BJ (cell line): ENCODE measurements around the gene RIMKLB. TPM values are rescaled to one million over a fixed set of nuclear protein-coding genes. Genes with fewer than 3 reads are reported as not detected.

Source experiments
- CTCF ChIA-PET: fragments of 350-600 bp; formaldehyde crosslinking; extraction: SDS; loops from one replicate; lab custom pipeline; 2021; ENCODE audit warnings: antibody characterized with exemption, inconsistent platforms; lab: Yijun Ruan, JAX
- POLR2A ChIA-PET: fragments of 300-600 bp; sonication (Branson Sonifier 250); formaldehyde crosslinking; extraction: SDS; loops from one replicate; lab custom pipeline; 2021; ENCODE audit warnings: antibody characterized with exemption; lab: Charles Lee
- DNase-seq: peaks from one replicate; pipeline ENCODE4 v3.0.0-alpha.2; 2011; ENCODE audit warnings: low read depth
- H3K27me3 ChIP-seq: 2 replicates; pipeline ENCODE4 v1.6.0; 2011; ENCODE audit warnings: low read length; ENCODE audit not compliant: control insufficient read depth, insufficient read depth
- H3K36me3 ChIP-seq: 2 replicates; pipeline ENCODE4 v1.5.1; 2011; ENCODE audit warnings: low read length; ENCODE audit not compliant: control insufficient read depth, insufficient read depth
- H3K4me3 ChIP-seq: 2 replicates; pipeline ENCODE4 v1.5.1; 2011; ENCODE audit warnings: low read depth, mild to moderate bottlenecking, control low read depth, low read length
- CTCF ChIP-seq: IDR thresholded peaks from 2 replicates; pipeline ENCODE4 v1.5.1; 2011; ENCODE audit warnings: low read depth, mild to moderate bottlenecking, control low read depth, inconsistent platforms, low read length, moderate library complexity; ENCODE audit not compliant: insufficient read depth
- polyA plus RNA-seq: library from polyadenylated mRNA; depleted of rRNA; stranded (reverse); fragments of >200 nt; gene quantifications from 2 replicates; pipeline ENCODE4 v1.2.3, GENCODE V29; 2011

Gene RIMKLB
- polyA plus RNA-seq, 1 experiment, result 9.7 TPM

DNA sequence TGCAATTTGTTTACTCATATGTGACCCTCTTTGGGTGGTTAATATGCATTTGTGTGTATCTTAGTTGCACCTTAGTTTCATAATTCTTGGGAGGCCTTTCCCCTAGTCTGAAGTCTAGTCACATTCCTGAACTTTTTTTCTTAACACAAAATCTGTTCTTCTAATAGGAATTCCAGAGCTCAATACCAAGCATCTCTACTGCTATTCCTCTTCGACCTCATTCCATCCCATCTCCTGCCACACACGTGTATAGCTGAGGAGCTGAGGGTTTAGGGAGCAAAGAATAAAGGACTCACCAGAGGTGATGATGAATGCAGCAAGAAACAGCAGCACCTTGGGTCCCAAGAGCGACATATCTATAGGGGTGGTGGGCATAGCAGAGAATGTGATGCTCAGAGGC is 36.0 kb upstream of the RIMKLB start:
- Histone ChIP-seq H3K4me3 (0 out of 2 replicates have a peak overlapping the region, but pooled peaks have one; percentile 10), H3K27me3 (no peaks in the 10 kb centered on the region), H3K36me3 (no peaks in the 10 kb centered on the region)
- ChIA-PET CTCF (interaction anchor here (0.7 to 1.4 kb wide), 2 partner anchors 228 to 373 kb away, joined by 3 to 5 read pairs; no protein-coding TSS in a partner anchor), POLR2A (interaction anchor here (0.6 kb wide), 1 partner anchor 40 kb away, joined by 3 read pairs; no protein-coding TSS in a partner anchor)
- no peak for DNase-seq
- TF ChIP-seq CTCF, result no peak

DNA sequence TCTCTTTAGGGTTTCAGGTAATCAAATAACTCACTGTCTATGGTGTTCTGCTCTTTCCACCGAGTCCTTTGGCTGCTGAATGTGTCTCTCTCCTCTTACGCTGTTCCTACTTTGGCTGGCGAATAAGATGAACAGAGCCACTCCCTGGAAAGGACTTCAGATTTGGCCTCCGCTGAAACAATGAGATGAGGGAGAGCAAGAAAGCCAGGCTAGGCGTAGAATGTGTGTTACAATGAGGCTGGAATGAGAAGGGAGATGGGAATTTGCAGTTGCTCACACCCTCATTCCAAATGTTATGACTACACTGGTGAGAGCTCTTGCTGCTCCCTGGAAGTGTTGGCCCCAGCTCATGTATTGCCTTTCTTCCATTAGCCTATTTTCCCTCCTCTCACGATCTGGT is 35.2 kb upstream of the RIMKLB start, which contains the start of gene MFAP5:
Gene MFAP5 (minus strand): TSS at position 234 of the 400 bp plus-strand sequence. CDS start 722 bp downstream, outside the sequence.
- peak; percentile 75 for DNase-seq
- peak within 1 kb of the TSS; percentile 22 for H3K4me3 ChIP-seq
- no peak for TF ChIP-seq CTCF
- ChIA-PET CTCF (interaction anchor here (1.2 kb wide), 1 partner anchor 19 kb away, joined by 3 read pairs; no protein-coding TSS in a partner anchor), POLR2A (interaction anchor here (0.6 to 0.9 kb wide), 2 partner anchors 112 to 252 kb away, joined by 3 to 5 read pairs; no protein-coding TSS in a partner anchor)
- no peaks in the 10 kb centered on the region for H3K27me3 ChIP-seq
- no peaks in the 10 kb centered on the region for H3K36me3 ChIP-seq

DNA sequence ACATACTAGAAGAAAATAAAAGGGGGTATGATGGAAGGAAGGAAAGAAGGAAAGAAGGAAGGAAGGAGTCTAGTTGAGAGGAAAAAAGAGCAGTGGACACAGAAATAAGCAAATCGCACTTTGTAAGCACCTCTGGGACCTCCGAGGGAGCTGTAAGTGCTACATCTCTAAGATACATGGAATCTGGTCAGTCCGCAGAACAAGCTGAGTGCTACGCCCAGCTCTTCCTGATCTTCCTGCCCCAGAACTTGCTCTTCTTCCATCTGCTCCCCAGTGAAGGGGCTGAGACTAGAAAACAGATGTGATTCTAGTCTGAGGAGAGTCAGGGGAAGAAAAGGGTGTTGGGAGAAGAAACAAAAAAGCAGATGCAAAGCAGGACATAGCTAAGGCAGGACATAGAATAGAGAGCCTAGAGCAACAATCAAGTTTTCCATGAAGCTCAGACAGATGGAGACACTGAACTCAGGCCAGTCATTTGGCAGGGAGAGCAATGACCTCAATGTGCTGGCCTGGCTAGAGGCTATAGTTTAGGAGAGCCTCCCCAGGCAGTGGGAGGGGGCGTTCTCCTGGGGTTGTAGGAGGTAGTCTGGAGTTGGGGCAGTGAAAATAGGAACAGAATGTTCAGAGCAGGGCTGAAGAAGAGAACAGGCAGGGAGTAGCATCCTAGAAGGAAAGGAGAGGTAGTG is 33.4 kb upstream of the RIMKLB start:
- ChIA-PET CTCF (interaction anchor here (1.0 kb wide), 1 partner anchor 120 kb away, joined by 5 read pairs; no protein-coding TSS in a partner anchor), POLR2A (interaction anchor here (0.7 kb wide), 1 partner anchor 80 kb away, joined by 3 read pairs; no protein-coding TSS in a partner anchor)
- Histone ChIP-seq H3K27me3 (no peaks in the 10 kb centered on the region), H3K4me3 (no peak overlapping the region), H3K36me3 (no peaks in the 10 kb centered on the region)
- TF ChIP-seq CTCF, result no peak
- no peak for DNase-seq

GRCh38 chr12:8665759-8666158 is 32.0 kb upstream of the RIMKLB start:
- CTCF ChIA-PET, result interaction anchor here (1.5 kb wide), 1 partner anchor 225 kb away, joined by 3 read pairs; no protein-coding TSS in a partner anchor
- POLR2A ChIA-PET, result interaction anchor here (0.6 kb wide), 1 partner anchor 163 kb away, joined by 4 read pairs; no protein-coding TSS in a partner anchor
- Histone ChIP-seq H3K27me3 (no peaks in the 10 kb centered on the region), H3K36me3 (no peaks in the 10 kb centered on the region), H3K4me3 (no peak overlapping the region)
- no peak for TF ChIP-seq CTCF
- DNase-seq, result peak; percentile 74

- no peak for DNase-seq
- H3K4me3 ChIP-seq, result no peak overlapping the region
- ChIA-PET CTCF (no interaction called here), POLR2A (no interaction called here)
- no peaks in the 10 kb centered on the region for H3K27me3 ChIP-seq
- no peaks in the 10 kb centered on the region for H3K36me3 ChIP-seq
- no peak for TF ChIP-seq CTCF
Observed at GRCh38 chr12:8667270-8667669, 30.5 kb upstream of the RIMKLB start.
